GM10248 (cell line): ENCODE results near the gene ABLIM1.

Experiments
- CTCF ChIA-PET: fragments of 300-600 bp; sonication (Branson Sonifier 250); formaldehyde crosslinking; extraction: SDS; loops from one replicate; lab custom pipeline; 2021; ENCODE audit warnings: antibody characterized with exemption; lab: Yijun Ruan, JAX
- POLR2A ChIA-PET: fragments of 350-650 bp; sonication (Branson Sonifier 250); formaldehyde crosslinking; extraction: SDS; loops from one replicate; lab custom pipeline; 2020; ENCODE audit warnings: antibody characterized with exemption; lab: Yijun Ruan, JAX
- DNase-seq: peaks from one replicate; pipeline ENCODE4 v3.0.0; 2012; ENCODE audit errors: extremely low spot score
- CTCF ChIP-seq: IDR thresholded peaks from 2 replicates; pipeline ENCODE4 v1.5.1; 2012; ENCODE audit warnings: mild to moderate bottlenecking, low read depth; ENCODE audit errors: extremely low read depth, missing control alignments, control extremely low read depth

The ABLIM1 gene

GRCh38 chr10:114635797-114636550 is 22.1 kb downstream of the ABLIM1 start:
- POLR2A ChIA-PET, result no interaction called here
- CTCF ChIA-PET, result interaction anchor here (1.2 to 1.5 kb wide), 2 partner anchors 20 to 186 kb away, joined by 3 read pairs; partner anchors contain the start of gene FHIP2A
- no peak for TF ChIP-seq CTCF
- DNase-seq, result no peak

- CTCF ChIA-PET, result interaction anchor here (1.2 to 1.5 kb wide), 2 partner anchors 19 to 186 kb away, joined by 3 read pairs; partner anchors contain the start of gene FHIP2A
These were observed 23.0 kb downstream of the ABLIM1 start for GRCh38 chr10:114635101-114635500.

GRCh38 chr10:114634609-114634979 is 23.5 kb downstream of the ABLIM1 start:
- ChIA-PET CTCF (interaction anchor here (1.2 to 1.5 kb wide), 2 partner anchors 18 to 187 kb away, joined by 3 read pairs; partner anchors contain the start of gene FHIP2A), POLR2A (no interaction called here)
- DNase-seq, result no peak
- TF ChIP-seq CTCF, result no peak

More at GRCh38 chr10:114635101-114635500, 23.0 kb downstream of the ABLIM1 start:
- POLR2A ChIA-PET, result no interaction called here
- no peak for TF ChIP-seq CTCF
- no peak for DNase-seq

DNA sequence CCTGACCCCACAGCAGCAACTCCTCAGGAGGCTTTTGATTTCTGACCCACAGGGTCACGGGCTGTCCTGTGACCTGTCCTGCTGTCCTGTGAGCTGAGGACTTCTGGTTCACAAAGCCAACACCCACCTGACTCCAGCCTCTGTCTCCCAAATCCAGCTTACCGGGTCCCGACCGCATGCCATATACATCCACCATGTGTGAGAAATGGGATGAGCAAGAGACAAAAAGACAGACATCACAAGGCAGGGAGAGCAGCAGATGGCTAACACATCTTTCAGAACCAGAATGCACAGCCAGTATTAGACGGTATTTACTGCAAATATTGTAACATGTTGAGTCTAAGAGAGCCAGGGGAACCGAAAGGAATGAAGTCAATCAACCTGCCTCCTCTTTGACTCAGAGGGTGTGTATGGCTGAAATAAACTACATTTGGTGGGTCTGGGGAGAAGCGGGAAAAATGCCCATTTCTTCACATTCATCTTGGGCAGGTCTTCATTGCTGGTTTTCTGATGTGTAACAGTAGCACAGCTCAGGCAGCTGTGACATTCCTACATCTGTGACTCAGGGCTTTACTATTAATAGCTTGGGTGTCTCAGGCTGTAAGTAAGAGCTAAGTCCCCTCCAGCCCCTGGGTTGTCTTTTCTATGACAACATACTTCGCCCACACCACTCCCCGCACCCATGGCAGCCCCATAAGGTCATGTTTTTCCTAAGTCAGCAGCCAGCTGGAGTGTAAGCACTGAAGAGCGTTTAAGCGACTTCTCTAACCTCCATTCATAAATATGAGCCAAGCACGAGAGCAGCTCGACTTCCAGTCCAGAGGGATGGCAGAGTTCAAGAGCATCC is 25.0 kb downstream of the ABLIM1 start:
- TF ChIP-seq CTCF, result no peak
- CTCF ChIA-PET, result no interaction called here
- POLR2A ChIA-PET, result no interaction called here
- peak; percentile 35 for DNase-seq

DNA sequence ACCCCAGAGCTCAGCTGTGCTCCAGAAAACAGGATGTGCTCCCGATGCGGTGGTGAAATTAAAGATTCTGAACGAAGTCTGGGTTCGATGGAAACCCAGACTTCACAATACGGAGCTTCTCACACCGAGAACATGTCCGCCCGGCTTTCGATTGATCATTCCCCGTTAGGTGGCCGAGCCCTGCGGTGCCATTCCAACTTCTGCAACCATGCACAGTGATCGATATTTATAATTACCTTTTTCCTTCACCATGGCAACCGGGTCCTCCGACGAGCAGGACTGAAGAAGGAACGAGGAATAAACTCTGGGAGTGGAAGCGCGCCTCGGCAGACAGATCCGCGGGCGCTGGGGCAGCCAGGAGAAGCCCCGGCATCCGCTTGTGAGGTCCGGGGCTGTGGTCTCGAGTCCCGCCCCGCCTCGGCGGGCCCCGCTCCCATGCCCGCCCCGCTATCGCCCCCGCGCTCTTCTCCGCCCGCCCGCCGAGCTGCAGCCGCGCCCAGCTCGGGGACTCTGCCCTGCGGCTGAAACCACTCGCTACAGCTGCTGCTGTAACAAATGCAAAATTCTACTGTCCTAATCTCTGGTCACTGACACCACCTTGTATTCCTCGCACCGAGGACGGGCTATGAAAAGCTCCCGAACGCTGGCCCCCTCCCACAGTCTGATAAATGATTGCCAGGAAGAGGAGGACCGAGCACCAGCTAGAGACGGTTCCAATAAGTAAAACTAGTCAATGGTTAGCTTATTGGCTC is 26.2 kb downstream of the ABLIM1 start:
- ChIA-PET CTCF (interaction anchor here (1.3 kb wide), 1 partner anchor 9 kb away, joined by 3 read pairs; no protein-coding TSS in a partner anchor), POLR2A (no interaction called here)
- peak; percentile 47 for DNase-seq
- no peak for TF ChIP-seq CTCF
